A549 treated with CORT108297 at 1 μM for 4 hours (cell line): ENCODE data around the gene KRTAP19-2. TPM values are rescaled to one million over a fixed set of nuclear protein-coding genes. Genes with fewer than 3 reads are reported as not detected.

Source experiments
- total RNA-seq: library from RNA; stranded (reverse); fragments of 200-300 nt; extraction: Qiagen RNA extraction; gene quantifications from 5 replicates; pipeline ENCODE4 v1.2.3, GENCODE V29; 2022

KRTAP19-2 gene, protein sequence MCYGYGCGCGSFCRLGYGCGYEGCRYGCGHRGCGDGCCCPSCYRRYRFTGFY
- total RNA-seq = not detected in 5 replicates

DNA sequence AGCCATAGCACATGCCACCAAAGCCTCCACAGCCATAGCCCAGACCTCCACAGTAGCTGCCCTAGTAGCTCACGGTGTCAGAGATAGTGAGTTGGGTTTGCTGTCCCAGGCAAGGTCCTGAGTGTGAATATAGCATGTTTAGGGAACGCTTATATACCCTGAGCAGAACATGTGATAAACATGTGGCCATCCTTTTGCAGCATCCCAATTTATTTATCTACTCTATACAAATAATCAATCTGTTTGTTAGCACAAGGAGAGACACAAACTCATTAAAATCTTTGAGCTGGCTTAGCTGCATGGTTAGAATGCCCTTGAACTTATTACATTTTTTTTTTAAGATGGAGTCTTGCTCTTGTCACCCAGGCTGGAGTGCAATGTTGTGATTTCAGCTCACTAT lies at the start of gene KRTAP19-2:
Gene KRTAP19-2 (minus strand): TSS at position 101 of the 400 bp plus-strand sequence. CDS start 88 bp downstream, at position 13.

GRCh38 chr21:30502041-30502440 lies 14.8 kb upstream of the KRTAP19-2 start, which contains the start of gene KRTAP19-5:
Gene KRTAP19-5 (minus strand): TSS chr21:30502141. CDS start chr21:30502090, 51 bp downstream.

GRCh38 chr21:30497065-30497464 lies 9.8 kb upstream of the KRTAP19-2 start, which contains the start of gene KRTAP19-4:
Gene KRTAP19-4 (minus strand): TSS chr21:30497165. CDS start chr21:30497110, 55 bp downstream.

GRCh38 chr21:30491963-30492428 lies 4.8 kb upstream of the KRTAP19-2 start, which contains the start of gene KRTAP19-3:
Gene KRTAP19-3 (minus strand): TSS chr21:30492013. CDS start chr21:30491957, 56 bp downstream.

GRCh38 chr21:30480145-30480544 lies 7.1 kb downstream of the KRTAP19-2 start, which contains the start of gene KRTAP19-1:
Gene KRTAP19-1 (minus strand): TSS chr21:30480367. CDS start chr21:30480317, 50 bp downstream.

DNA sequence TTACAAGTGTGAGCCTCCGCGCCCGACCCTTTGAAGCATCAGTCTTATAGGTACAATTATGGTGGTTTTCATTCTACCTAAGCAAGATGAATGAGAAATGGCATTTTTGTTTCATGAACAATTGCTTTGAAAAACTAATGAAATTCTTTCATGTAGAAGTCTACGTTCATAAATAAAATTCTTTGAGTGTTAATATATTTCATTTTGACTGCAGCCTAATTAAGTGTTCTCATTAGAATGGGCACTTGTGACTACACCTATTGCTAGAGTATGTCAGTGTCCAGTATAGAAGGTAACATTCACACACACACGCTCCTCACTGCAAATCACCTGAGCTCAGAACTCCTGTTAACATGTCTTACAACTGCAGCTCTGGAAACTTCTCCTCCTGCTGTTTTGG lies 47.3 kb downstream of the KRTAP19-2 start, which contains the start of gene KRTAP15-1:
Gene KRTAP15-1 (plus strand): TSS at position 301 of the 400 bp plus-strand sequence. CDS start 53 bp downstream, at position 354.

Other genes with a start within 250 kb of the KRTAP19-2 start
- not detected in 5 replicates for gene KRTAP24-1, start 204.5 kb downstream of the KRTAP19-2 start, total RNA-seq
- gene KRTAP25-1, start 197.9 kb downstream of the KRTAP19-2 start, total RNA-seq = not detected in 5 replicates
- not detected in 5 replicates for gene KRTAP26-1, start 167.1 kb downstream of the KRTAP19-2 start, total RNA-seq
- gene KRTAP27-1, start 149.7 kb downstream of the KRTAP19-2 start, total RNA-seq = not detected in 5 replicates
- not detected in 5 replicates for gene KRTAP23-1, start 138.8 kb downstream of the KRTAP19-2 start, total RNA-seq
- not detected in 5 replicates for gene KRTAP13-2, start 115.2 kb downstream of the KRTAP19-2 start, total RNA-seq
- gene KRTAP13-1, start 91.4 kb downstream of the KRTAP19-2 start, total RNA-seq = not detected in 5 replicates
- gene KRTAP13-3, start 61.5 kb downstream of the KRTAP19-2 start, total RNA-seq = not detected in 5 replicates
- not detected in 5 replicates for gene KRTAP13-4, start 57.2 kb downstream of the KRTAP19-2 start, total RNA-seq
- not detected in 5 replicates for gene KRTAP15-1, start 47.2 kb downstream of the KRTAP19-2 start, total RNA-seq
- gene KRTAP19-1, start 7.1 kb downstream of the KRTAP19-2 start, total RNA-seq = not detected in 5 replicates
- not detected in 5 replicates for gene KRTAP19-3, start 4.6 kb upstream of the KRTAP19-2 start, total RNA-seq
- not detected in 5 replicates for gene KRTAP19-4, start 9.7 kb upstream of the KRTAP19-2 start, total RNA-seq
- gene KRTAP19-5, start 14.7 kb upstream of the KRTAP19-2 start, total RNA-seq = not detected in 5 replicates
- not detected in 5 replicates for gene KRTAP19-6, start 54.4 kb upstream of the KRTAP19-2 start, total RNA-seq
- gene KRTAP19-7, start 73.9 kb upstream of the KRTAP19-2 start, total RNA-seq = not detected in 5 replicates
- gene KRTAP22-2, start 103.0 kb upstream of the KRTAP19-2 start, total RNA-seq = not detected in 5 replicates
- gene KRTAP6-3, start 105.0 kb upstream of the KRTAP19-2 start, total RNA-seq = not detected in 5 replicates
- gene KRTAP6-2, start 111.5 kb upstream of the KRTAP19-2 start, total RNA-seq = not detected in 5 replicates
- gene KRTAP22-1, start 113.7 kb upstream of the KRTAP19-2 start, total RNA-seq = not detected in 5 replicates
- not detected in 5 replicates for gene KRTAP6-1, start 126.5 kb upstream of the KRTAP19-2 start, total RNA-seq
- gene KRTAP20-1, start 129.0 kb upstream of the KRTAP19-2 start, total RNA-seq = not detected in 5 replicates
- not detected in 5 replicates for gene KRTAP20-4, start 133.2 kb upstream of the KRTAP19-2 start, total RNA-seq
- not detected in 5 replicates for gene KRTAP20-2, start 147.8 kb upstream of the KRTAP19-2 start, total RNA-seq
- gene KRTAP20-3, start 155.4 kb upstream of the KRTAP19-2 start, total RNA-seq = not detected in 5 replicates
- gene KRTAP21-3, start 231.3 kb upstream of the KRTAP19-2 start, total RNA-seq = not detected in 5 replicates